HFFc6 (cell line): ENCODE results near the gene SHANK2. TPM values are rescaled to one million over a fixed set of nuclear protein-coding genes. Genes with fewer than 3 reads are reported as not detected.

ENCODE experiments used
- DNase-seq: peaks from one replicate; pipeline ENCODE4 v3.0.0-alpha.2; 2018
- H3K27ac Mint-ChIP-seq: 2 replicates; pipeline ENCODE4 v1.8.0; 2020; ENCODE audit warnings: mild to moderate bottlenecking, mixed read lengths
- H3K27me3 Mint-ChIP-seq: 2 replicates; pipeline ENCODE4 v1.8.0; 2021; ENCODE audit warnings: mild to moderate bottlenecking, moderate library complexity, mixed read lengths; ENCODE audit not compliant: insufficient read depth
- H3K36me3 Mint-ChIP-seq: 2 replicates; pipeline ENCODE4 v1.8.0; 2021; ENCODE audit warnings: low read depth, mixed read lengths
- H3K4me1 Mint-ChIP-seq: 2 replicates; pipeline ENCODE4 v1.8.0; 2020; ENCODE audit warnings: low read depth, mixed read lengths
- H3K4me3 Mint-ChIP-seq: 2 replicates; pipeline ENCODE4 v1.8.0; 2020; ENCODE audit warnings: mild to moderate bottlenecking, moderate library complexity, mixed read lengths
- H3K9me3 Mint-ChIP-seq: 2 replicates; pipeline ENCODE4 v1.8.0; 2020; ENCODE audit warnings: mild to moderate bottlenecking, mixed read lengths
- CTCF ChIP-seq: fragments of 200-600 bp; sonication (generic); IDR thresholded peaks from 2 replicates; pipeline ENCODE4 v1.5.0; 2021; ENCODE audit warnings: antibody characterized with exemption, mild to moderate bottlenecking
- long read RNA-seq: library from polyadenylated mRNA; unstranded; transcript quantifications from one replicate; pipeline ENCODE4 v2.0.0, GENCODE V29; 2019
- total RNA-seq, 6 experiments: library from RNA; stranded (reverse); fragmentation: NEBNext Ultra II Directional; extraction: Animal tissue kit (Norgen Biotek cat#: 25700); gene quantifications; 2 replicates in 1 of 6; 3 replicates in 5 of 6; pipeline ENCODE4 v1.2.3, GENCODE V29; 2021

Gene SHANK2
- 1 to 10 TPM in 3 of 6 experiments, under 1 TPM in 3; 0.77 to 2.0 (median 1.0) TPM for total RNA-seq
- long read RNA-seq, result 0 reads

DNA sequence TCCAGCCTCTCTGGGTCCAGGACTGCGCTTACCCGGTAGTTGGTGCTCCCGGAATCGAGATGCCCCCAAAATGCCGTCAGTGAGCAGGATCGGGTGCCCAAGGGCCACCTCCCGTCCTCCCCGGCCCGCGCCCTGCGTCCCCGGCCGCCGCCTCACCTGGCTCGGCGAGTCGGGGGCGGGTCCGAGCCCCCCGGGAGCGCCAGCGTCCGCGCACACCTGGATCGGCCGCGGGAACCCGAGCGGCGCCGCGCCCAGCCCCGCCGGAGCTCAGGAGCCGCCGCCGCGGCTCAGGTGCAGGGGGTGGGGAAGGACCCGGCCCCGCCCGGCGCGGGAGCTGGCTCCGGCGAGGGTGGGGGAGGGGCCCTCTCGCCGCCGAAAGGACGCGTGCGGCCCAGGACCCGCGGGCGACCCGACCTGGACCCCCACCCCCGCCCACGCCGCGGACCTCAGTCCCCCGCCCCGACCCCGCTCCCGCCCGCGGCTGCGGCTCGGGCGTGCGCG lies at the start of gene SHANK2:
SHANK2 (minus strand) TSS at position 309 of the 501 bp plus-strand sequence. CDS start 105,251 bp downstream, outside the sequence.
- no peak for DNase-seq
- H3K36me3 Mint-ChIP-seq, result no peaks in the 10 kb centered on the region
- peak within 1 kb of the TSS; percentile 58 for H3K4me3 Mint-ChIP-seq
- peaks cover 33% of the 10 kb centered on the region for H3K27me3 Mint-ChIP-seq
- H3K9me3 Mint-ChIP-seq, result no peaks in the 10 kb centered on the region; the same call in 1 of the 2 replicates
- H3K27ac Mint-ChIP-seq, result no peak within 1 kb of the TSS
- peaks cover 10% of the 10 kb centered on the region for H3K4me1 Mint-ChIP-seq
- no peak for TF ChIP-seq CTCF

- Mint-ChIP-seq H3K27ac (peak overlapping the region; percentile 17; the same call in 1 of the 2 replicates), H3K4me3 (no peak overlapping the region; the same call in 1 of the 2 replicates), H3K36me3 (peaks cover 5% of the 10 kb centered on the region; the same call in 1 of the 2 replicates), H3K9me3 (no peaks in the 10 kb centered on the region), H3K27me3 (peaks cover 6% of the 10 kb centered on the region), H3K4me1 (peaks cover 59% of the 10 kb centered on the region)
- DNase-seq, result no peak
- no peak for TF ChIP-seq CTCF
Measured at GRCh38 chr11:71301858-71302533, 49.6 kb upstream of the SHANK2 start.

DNA sequence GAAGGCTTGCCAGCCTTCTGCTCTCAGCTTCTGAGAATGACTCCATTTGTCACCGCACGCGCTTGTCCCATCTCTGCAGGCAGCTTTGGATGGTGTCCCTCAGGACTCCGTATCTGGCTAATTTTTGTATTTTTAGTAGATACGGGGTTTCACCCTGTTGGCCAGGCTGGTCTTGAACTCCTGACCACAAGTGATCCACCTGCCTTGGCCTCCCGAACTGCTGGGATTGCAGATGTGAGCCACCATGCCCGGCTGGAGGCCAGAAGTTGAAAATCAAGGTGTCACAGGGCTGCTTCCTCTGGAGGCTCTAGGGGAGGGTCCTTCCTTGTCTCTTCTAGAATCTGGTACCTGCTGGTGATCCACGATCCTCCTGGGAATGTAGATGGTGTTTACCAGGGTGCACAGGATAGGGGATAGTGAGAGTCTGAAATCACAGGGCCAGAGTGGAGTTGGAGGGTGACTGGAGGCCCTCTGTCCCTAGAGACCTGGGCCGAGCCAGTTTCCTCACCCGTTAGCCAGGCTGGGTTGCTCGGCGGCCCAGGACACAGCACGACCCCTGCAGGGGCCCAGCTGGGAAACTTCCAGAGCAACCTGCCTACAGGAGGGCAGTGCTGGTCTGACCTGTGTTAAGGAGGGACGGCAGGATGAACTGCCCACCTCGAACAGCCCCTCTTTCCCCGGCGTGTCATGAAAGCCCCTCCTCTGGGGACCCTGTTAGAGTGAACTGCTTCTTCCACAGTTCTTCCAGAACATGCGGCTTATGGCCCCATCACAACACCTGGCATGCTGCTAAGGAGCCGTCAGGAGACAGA lies 48.9 kb upstream of the SHANK2 start:
- no peaks in the 10 kb centered on the region for H3K9me3 Mint-ChIP-seq
- H3K27me3 Mint-ChIP-seq, result peaks cover 3% of the 10 kb centered on the region
- TF ChIP-seq CTCF, result no peak
- H3K4me3 Mint-ChIP-seq, result no peak overlapping the region; the same call in 1 of the 2 replicates
- peaks cover 8% of the 10 kb centered on the region; the same call in 1 of the 2 replicates for H3K36me3 Mint-ChIP-seq
- DNase-seq, result no peak
- peak overlapping the region; percentile 17; the same call in 1 of the 2 replicates for H3K27ac Mint-ChIP-seq
- peaks cover 63% of the 10 kb centered on the region for H3K4me1 Mint-ChIP-seq

GRCh38 chr11:71300187-71300586 lies 47.8 kb upstream of the SHANK2 start:
- Mint-ChIP-seq H3K36me3 (peaks cover 12% of the 10 kb centered on the region; the same call in 1 of the 2 replicates), H3K4me3 (peak overlapping the region; percentile 38), H3K27ac (peak overlapping the region; percentile 99), H3K4me1 (peaks cover 63% of the 10 kb centered on the region), H3K27me3 (peaks cover 3% of the 10 kb centered on the region), H3K9me3 (no peaks in the 10 kb centered on the region)
- DNase-seq, result no peak
- no peak for TF ChIP-seq CTCF

- H3K36me3 Mint-ChIP-seq, result peaks cover 12% of the 10 kb centered on the region; the same call in 1 of the 2 replicates
- no peak for DNase-seq
- H3K27me3 Mint-ChIP-seq, result peaks cover 3% of the 10 kb centered on the region
- H3K4me1 Mint-ChIP-seq, result peaks cover 63% of the 10 kb centered on the region
- peak overlapping the region; percentile 99 for H3K27ac Mint-ChIP-seq
- no peak for TF ChIP-seq CTCF
- peak overlapping the region; percentile 79 for H3K4me3 Mint-ChIP-seq
- H3K9me3 Mint-ChIP-seq, result no peaks in the 10 kb centered on the region
Measured at GRCh38 chr11:71298761-71299181, 46.4 kb upstream of the SHANK2 start.
